NOMO-1 treated with dmso at 0.1 percent for 144 hours (cell line): Measurements from ENCODE around the gene TGM4.
A peak's percentile ranks its signal among the peaks of the same experiment; 100 is the strongest.

ENCODE experiments used
- DNase-seq: peaks from one replicate; lab custom pipeline; 2025; ENCODE audit not compliant: unreplicated experiment; lab: John Stamatoyannopoulos, UW

Gene TGM4

DNA sequence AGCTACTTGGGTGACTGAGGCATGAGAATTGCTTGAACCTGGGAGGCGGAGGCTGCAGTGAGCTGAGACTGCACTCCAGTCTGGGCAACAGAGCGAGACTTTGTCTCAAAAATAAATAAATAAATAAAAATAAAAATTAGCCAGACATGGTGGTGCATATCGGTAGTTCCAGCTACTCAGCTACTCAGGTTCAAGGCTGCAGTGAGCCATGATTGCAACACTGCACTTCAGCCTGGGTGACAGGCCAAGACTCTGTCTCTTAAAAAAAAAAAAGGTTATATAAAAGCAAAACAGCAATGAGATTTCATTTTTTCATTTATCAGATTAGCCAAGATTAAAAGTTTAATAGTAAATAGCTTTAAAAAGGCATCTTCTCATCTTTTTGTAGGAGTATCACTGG is 2.9 kb downstream of the TGM4 start:
- no peak for DNase-seq

DNA sequence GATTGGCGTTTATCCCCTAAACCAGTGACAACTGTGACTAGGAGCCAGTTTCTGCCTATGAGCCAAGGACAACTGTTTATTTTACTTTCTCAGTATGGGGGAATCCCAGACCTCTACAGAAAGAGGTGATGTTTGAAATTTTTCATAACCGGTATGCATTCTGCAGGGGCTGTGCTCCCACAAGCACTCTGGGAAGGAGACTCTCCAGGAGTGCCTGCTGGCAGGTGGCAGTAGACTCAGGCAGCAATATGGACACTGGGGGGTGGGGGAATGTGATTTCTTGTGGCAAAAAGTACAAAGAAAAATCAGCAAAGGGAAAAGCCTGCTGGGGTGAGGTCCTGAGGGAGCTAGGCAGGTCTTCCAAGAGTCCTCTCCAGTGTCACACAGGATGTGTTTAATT is 5.9 kb downstream of the TGM4 start:
- no peak for DNase-seq

DNA sequence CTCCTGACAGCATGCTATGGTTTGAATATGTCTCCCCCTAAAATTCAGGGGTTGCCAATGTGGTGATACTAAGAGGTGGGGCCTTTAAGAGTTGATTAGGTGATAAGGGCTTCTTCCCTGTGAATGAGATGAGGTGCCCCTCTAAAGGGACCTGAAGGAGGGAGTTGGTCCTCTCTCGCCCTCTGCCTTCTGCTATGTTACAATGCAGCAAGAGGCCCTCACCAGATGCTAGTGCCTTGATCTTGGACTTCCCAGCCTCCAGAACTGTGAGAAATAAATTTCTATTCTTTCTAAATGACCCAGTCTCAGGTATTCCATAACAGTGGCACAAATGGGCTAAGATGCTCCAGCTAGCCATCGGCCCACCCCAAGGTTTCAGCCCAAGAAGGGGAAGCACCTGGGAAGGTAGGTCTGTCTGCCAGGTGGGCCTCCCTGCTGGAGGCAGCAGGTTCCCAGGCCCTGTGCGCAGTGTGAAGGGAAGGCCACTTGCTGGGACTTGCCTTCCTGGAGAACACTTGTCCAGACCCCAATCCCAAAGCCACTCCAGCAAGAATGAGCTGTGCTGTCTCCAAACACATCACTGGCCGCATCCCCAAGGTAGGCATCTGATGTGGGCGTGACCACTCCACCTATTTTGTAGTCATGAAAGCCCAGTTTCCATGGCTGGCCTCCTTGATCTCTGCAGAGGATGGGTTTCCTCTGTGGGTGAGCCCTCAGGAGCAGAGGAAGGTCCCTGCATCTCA is 9.0 kb downstream of the TGM4 start:
- no peak for DNase-seq

GRCh38 chr3:44883999-44884431 is 9.6 kb downstream of the TGM4 start:
- no peak for DNase-seq

GRCh38 chr3:44885618-44886017 is 11.2 kb downstream of the TGM4 start:
- no peak for DNase-seq

GRCh38 chr3:44886561-44886960 is 12.2 kb downstream of the TGM4 start:
- DNase-seq, result no peak

DNA sequence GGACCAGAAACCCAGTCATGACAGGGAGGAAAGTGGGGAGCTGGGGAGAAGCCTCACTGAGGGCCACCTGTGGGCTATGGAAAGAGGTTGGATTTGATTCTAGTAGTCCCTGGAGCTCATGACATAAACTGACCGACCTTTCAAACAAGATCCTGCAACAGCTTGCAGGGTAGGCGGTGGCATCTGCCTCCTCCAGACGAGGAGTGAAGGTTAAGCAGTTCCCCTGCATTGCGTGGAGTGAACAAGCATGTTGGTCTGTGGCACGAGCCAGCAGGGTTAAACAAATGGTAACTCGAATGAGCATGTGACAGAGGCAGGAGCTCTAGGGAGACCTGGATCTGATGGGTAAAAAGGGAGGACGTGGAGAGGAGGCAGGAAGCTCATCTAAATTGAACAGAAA is 12.7 kb downstream of the TGM4 start:
- DNase-seq, result no peak

- DNase-seq, result no peak
Measured at GRCh38 chr3:44890258-44890657, 15.8 kb downstream of the TGM4 start.

- DNase-seq, result peak; percentile 1
Measured at GRCh38 chr3:44890852-44891251, 16.4 kb downstream of the TGM4 start.

DNA sequence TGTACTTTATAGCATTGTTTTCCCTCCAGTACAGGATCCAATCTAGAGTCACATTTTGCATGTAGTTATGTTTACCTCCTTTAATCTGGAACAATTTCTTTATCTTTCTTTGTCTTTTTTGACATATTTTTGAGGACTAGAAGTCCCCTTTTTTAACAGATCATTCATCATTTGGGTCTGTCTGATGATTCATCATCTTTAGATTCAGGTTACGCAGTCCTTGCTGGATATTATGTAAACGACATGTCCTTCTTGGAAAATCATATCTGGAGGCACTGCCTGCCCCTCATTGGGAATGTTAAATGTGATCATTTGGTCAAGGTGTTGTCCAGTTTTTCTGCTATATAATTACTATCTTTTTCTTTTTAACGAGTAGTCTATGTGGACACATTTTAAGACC is 18.3 kb downstream of the TGM4 start:
- no peak for DNase-seq

- DNase-seq, result no peak
Measured at GRCh38 chr3:44893097-44893496, 18.7 kb downstream of the TGM4 start.

- DNase-seq, result no peak
Measured at GRCh38 chr3:44894485-44894884, 20.1 kb downstream of the TGM4 start.

DNA sequence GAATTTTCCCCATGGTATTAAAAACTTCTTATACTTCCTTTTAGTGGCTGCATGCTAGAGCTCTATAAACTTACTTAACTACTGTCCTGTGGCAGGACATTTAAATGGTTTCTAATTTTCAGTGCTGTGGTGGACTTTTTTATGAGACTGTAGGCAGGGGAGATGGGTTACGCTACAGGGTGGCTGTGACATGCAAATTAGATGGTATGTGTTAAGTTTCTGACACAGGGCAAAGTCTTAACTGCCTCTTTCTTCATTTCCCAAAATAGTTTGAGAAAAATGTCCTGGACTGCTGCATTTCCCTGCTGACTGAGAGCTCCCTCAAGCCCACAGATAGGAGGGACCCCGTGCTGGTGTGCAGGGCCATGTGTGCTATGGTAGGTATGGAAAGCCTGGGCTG is 22.0 kb downstream of the TGM4 start:
- DNase-seq, result no peak

DNA sequence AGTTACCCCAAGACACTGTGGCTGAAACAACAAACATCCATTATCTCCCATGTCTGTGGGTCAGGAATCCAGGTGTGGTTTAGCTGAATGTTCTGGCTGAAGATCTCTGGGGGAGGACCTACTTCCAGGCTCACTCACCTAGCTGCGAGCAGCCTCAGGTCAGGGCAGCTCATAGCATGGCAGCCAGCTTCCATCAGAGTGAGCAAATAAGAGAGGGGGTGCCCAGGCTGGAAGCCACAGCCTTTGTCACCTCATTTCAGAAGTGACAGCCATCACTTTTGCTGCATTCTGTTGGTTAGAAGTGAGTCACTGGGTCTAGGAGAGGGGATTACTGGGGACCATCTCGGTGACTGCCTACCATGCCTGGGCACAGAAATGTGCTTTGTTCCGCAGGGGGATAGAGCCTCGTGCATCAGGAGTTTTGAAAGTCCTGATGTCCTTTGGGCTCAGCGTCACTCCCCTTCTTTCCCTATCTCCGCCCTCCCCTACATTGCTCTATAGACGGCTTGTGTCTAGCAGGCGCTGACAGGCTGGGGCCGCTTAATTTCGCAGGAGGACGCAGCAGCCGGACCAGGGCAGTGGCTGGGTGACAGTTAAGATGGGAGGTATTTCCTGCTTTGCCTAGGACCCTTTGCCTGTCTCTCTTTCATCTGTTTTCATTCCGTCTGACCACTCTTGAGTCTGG is 25.4 kb downstream of the TGM4 start:
- no peak for DNase-seq

DNA sequence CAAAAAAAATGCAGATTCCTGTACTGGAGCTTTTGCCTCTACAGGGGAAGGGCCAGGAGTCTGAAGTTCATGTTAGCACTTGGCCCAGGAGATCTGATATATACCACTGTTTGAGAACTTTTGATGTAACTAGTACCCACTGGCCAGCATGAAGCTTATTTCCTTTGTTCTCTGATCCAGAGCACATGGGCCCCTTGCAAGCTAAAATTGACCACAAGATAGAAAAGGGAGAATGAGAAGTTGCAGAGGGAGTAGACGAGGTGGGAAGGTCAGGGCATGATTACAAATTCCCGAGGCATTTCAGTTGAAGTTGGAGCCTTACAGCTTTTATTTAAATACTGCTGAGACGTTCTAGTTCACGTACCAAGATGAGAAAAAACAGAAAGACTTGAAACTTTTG is 28.2 kb downstream of the TGM4 start:
- no peak for DNase-seq

DNA sequence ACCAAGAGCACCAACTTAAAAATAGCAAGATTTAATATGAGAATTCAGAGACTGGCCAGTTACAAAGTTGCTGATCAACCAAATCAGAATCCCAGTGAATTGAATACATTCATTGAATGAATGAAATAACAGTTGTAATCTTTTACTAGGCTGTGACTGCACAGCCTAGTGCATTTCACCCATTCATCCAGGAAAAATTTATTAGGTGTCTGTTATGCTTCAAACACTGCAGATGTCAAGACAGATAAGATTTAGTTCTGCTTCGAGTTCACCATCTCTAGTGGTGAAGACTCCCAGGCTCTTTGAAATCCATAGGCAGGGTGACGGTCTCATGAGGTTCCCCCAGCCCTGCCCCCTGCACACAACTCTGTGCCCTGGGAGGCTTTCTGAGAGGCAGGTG is 28.9 kb downstream of the TGM4 start:
- no peak for DNase-seq

DNA sequence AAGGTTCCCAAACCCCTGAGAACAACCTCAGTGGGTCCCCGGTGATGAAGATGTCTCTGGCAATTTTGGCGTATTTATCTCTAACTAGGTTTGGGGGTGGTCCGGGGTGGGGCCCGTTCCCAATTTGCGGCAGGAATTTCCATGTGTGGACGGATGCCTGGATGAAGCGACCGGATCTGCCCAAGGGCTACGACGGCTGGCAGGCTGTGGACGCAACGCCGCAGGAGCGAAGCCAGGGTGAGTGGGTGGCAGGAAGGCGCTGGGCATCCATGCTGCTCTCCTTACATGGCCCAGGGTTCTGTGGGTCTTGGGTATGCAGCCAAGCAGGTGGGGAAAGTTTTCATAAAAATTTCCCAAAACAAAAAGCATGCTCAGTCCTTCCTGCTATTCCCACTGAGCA is 29.3 kb downstream of the TGM4 start:
- no peak for DNase-seq

- no peak for DNase-seq
Measured at GRCh38 chr3:44905446-44906157, 31.2 kb downstream of the TGM4 start.

DNA sequence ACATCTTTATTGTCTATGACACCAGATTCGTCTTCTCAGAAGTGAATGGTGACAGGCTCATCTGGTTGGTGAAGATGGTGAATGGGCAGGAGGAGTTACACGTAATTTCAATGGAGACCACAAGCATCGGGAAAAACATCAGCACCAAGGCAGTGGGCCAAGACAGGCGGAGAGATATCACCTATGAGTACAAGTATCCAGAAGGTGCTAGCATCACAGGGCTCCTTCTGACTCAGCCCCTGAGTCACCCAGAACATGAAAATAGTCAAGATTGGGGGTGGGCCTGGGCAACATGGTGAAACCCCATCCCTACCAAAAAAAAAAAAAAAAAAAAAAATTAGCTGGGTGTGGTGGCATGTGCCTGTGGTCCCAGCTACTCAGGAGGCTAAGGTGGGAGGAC is 32.6 kb downstream of the TGM4 start:
- no peak for DNase-seq

GRCh38 chr3:44907612-44908011 is 33.2 kb downstream of the TGM4 start:
- no peak for DNase-seq

GRCh38 chr3:44909063-44909462 is 34.7 kb downstream of the TGM4 start:
- DNase-seq, result no peak

DNA sequence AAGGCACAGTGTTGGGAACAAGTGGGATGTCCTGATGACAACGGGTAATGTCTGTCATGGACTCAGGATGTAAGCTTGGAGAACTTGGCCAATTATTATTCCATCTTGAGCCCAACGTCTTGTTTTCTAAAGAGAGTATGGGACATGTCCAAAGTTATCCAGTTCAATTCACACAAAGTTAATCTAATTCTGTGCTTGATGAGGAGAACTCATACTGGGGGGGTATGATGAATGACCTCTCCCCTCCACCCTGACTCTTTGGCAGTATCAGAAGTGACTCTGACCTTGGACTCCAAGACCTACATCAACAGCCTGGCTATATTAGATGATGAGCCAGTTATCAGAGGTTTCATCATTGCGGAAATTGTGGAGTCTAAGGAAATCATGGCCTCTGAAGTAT is 36.3 kb downstream of the TGM4 start:
- no peak for DNase-seq
